Measurements from ENCODE around the gene BCL2L11.

BCL2L11 gene

DNA sequence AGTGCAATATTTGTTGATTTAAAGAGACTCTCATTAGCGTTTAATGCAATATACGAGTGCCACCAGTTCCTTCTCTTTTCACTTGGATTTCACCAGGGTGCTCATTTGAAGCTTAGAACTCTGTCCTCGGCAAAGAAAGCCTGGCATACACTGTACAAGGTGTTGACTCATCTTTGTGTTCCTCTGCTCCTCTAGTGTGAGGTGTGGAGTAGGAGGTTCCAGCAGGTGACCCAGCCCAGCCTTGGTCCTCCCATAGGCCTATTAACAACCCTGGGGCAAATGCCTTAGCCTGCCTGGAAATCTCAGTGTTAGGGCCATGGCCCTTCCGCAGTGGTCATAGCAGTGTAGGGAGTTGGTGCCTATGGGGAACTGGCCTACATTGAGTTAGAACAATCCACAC lies 20.1 kb downstream of the BCL2L11 start:
- no peak for ATAC-seq

DNA sequence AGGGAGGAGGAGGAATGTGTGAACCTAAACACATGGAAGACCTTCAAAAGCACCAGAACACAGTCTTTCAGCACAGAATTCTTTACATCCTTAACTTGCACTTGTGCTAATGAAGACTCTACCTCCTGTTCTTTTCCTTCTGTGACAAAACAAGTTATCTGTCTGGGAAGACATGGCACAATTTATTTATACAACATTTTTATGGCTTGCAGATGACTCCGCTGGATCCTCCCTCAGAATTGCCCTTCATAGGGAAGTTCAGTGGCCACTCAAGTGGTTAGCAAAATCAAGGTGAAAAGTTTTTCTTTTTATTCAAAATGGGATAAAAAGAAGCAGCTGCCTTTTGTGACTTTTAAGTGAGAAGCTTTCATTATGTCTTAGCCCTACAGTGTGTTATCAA lies 21.4 kb downstream of the BCL2L11 start:
- TF ChIP-seq, protein P1, sequence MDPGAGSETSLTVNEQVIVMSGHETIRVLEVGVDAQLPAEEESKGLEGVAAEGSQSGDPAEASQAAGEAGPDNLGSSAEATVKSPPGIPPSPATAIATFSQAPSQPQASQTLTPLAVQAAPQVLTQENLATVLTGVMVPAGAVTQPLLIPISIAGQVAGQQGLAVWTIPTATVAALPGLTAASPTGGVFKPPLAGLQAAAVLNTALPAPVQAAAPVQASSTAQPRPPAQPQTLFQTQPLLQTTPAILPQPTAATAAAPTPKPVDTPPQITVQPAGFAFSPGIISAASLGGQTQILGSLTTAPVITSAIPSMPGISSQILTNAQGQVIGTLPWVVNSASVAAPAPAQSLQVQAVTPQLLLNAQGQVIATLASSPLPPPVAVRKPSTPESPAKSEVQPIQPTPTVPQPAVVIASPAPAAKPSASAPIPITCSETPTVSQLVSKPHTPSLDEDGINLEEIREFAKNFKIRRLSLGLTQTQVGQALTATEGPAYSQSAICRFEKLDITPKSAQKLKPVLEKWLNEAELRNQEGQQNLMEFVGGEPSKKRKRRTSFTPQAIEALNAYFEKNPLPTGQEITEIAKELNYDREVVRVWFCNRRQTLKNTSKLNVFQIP (CRISPR knock-in tag; IDR thresholded peaks at IDR 0.05; ENCODE audit: borderline replicate concordance, low read depth): no peak
- TF ChIP-seq ZFP3 (CRISPR knock-in tag; IDR thresholded peaks at IDR 0.05) (no peak), ZNF70 (CRISPR knock-in tag; IDR thresholded peaks at IDR 0.05) (no peak), TCF4 (CRISPR knock-in tag; IDR thresholded peaks at IDR 0.05; ENCODE audit: borderline replicate concordance) (no peak), ZNF8 (CRISPR knock-in tag; IDR thresholded peaks at IDR 0.05) (no peak), CSDC2 (CRISPR knock-in tag; IDR thresholded peaks at IDR 0.05) (no peak), TOX (CRISPR knock-in tag; IDR thresholded peaks at IDR 0.05; ENCODE audit: borderline replicate concordance) (no peak), ZFP30 (CRISPR knock-in tag; IDR thresholded peaks at IDR 0.05) (no peak)
- TF ChIP-seq, protein P2, sequence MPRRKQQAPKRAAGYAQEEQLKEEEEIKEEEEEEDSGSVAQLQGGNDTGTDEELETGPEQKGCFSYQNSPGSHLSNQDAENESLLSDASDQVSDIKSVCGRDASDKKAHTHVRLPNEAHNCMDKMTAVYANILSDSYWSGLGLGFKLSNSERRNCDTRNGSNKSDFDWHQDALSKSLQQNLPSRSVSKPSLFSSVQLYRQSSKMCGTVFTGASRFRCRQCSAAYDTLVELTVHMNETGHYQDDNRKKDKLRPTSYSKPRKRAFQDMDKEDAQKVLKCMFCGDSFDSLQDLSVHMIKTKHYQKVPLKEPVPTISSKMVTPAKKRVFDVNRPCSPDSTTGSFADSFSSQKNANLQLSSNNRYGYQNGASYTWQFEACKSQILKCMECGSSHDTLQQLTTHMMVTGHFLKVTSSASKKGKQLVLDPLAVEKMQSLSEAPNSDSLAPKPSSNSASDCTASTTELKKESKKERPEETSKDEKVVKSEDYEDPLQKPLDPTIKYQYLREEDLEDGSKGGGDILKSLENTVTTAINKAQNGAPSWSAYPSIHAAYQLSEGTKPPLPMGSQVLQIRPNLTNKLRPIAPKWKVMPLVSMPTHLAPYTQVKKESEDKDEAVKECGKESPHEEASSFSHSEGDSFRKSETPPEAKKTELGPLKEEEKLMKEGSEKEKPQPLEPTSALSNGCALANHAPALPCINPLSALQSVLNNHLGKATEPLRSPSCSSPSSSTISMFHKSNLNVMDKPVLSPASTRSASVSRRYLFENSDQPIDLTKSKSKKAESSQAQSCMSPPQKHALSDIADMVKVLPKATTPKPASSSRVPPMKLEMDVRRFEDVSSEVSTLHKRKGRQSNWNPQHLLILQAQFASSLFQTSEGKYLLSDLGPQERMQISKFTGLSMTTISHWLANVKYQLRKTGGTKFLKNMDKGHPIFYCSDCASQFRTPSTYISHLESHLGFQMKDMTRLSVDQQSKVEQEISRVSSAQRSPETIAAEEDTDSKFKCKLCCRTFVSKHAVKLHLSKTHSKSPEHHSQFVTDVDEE (CRISPR knock-in tag; IDR thresholded peaks at IDR 0.05): no peak
- TF ChIP-seq, protein P3, sequence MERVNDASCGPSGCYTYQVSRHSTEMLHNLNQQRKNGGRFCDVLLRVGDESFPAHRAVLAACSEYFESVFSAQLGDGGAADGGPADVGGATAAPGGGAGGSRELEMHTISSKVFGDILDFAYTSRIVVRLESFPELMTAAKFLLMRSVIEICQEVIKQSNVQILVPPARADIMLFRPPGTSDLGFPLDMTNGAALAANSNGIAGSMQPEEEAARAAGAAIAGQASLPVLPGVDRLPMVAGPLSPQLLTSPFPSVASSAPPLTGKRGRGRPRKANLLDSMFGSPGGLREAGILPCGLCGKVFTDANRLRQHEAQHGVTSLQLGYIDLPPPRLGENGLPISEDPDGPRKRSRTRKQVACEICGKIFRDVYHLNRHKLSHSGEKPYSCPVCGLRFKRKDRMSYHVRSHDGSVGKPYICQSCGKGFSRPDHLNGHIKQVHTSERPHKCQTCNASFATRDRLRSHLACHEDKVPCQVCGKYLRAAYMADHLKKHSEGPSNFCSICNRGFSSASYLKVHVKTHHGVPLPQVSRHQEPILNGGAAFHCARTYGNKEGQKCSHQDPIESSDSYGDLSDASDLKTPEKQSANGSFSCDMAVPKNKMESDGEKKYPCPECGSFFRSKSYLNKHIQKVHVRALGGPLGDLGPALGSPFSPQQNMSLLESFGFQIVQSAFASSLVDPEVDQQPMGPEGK (CRISPR knock-in tag; IDR thresholded peaks at IDR 0.05; ENCODE audit: borderline replicate concordance): no peak
- no peak for ATAC-seq

More for the DNA sequence above, 20.1 kb downstream of the BCL2L11 start:
- TF ChIP-seq CSDC2 (CRISPR knock-in tag; IDR thresholded peaks at IDR 0.05) (no peak), TCF4 (CRISPR knock-in tag; IDR thresholded peaks at IDR 0.05; ENCODE audit: borderline replicate concordance) (no peak), RARB (CRISPR knock-in tag; IDR thresholded peaks at IDR 0.05) (no peak), ZNF565 (CRISPR knock-in tag; conservative IDR thresholded peaks at IDR 0.05; ENCODE audit: low read depth) (no peak), SNAI2 (CRISPR knock-in tag; IDR thresholded peaks at IDR 0.05) (no peak), BACH2 (CRISPR knock-in tag; IDR thresholded peaks at IDR 0.05; ENCODE audit: borderline replicate concordance) (no peak), ZNF70 (CRISPR knock-in tag; IDR thresholded peaks at IDR 0.05) (no peak), ARNTL (CRISPR knock-in tag; IDR thresholded peaks at IDR 0.05; ENCODE audit: borderline replicate concordance, low read depth) (no peak), PPARA (CRISPR knock-in tag; IDR thresholded peaks at IDR 0.05; ENCODE audit: borderline replicate concordance) (no peak), ISL1 (CRISPR knock-in tag; IDR thresholded peaks at IDR 0.05) (no peak), ZFP3 (CRISPR knock-in tag; IDR thresholded peaks at IDR 0.05) (no peak), TOX (CRISPR knock-in tag; IDR thresholded peaks at IDR 0.05; ENCODE audit: borderline replicate concordance) (no peak), ESRRG (CRISPR knock-in tag; IDR thresholded peaks at IDR 0.05) (no peak), ZNF8 (CRISPR knock-in tag; IDR thresholded peaks at IDR 0.05) (no peak)
- TF ChIP-seq, protein P4, sequence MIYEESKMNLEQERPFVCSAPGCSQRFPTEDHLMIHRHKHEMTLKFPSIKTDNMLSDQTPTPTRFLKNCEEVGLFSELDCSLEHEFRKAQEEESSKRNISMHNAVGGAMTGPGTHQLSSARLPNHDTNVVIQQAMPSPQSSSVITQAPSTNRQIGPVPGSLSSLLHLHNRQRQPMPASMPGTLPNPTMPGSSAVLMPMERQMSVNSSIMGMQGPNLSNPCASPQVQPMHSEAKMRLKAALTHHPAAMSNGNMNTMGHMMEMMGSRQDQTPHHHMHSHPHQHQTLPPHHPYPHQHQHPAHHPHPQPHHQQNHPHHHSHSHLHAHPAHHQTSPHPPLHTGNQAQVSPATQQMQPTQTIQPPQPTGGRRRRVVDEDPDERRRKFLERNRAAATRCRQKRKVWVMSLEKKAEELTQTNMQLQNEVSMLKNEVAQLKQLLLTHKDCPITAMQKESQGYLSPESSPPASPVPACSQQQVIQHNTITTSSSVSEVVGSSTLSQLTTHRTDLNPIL (CRISPR knock-in tag; IDR thresholded peaks at IDR 0.05; ENCODE audit: low read depth): no peak
- TF ChIP-seq, protein P2 (CRISPR knock-in tag; IDR thresholded peaks at IDR 0.05): no peak
- TF ChIP-seq, protein P3 (CRISPR knock-in tag; IDR thresholded peaks at IDR 0.05; ENCODE audit: borderline replicate concordance): no peak
- TF ChIP-seq, protein P5, sequence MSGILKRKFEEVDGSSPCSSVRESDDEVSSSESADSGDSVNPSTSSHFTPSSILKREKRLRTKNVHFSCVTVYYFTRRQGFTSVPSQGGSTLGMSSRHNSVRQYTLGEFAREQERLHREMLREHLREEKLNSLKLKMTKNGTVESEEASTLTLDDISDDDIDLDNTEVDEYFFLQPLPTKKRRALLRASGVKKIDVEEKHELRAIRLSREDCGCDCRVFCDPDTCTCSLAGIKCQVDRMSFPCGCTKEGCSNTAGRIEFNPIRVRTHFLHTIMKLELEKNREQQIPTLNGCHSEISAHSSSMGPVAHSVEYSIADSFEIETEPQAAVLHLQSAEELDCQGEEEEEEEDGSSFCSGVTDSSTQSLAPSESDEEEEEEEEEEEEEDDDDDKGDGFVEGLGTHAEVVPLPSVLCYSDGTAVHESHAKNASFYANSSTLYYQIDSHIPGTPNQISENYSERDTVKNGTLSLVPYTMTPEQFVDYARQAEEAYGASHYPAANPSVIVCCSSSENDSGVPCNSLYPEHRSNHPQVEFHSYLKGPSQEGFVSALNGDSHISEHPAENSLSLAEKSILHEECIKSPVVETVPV (CRISPR knock-in tag; IDR thresholded peaks at IDR 0.05): no peak
